GM18873 (cell line): ENCODE data around the gene TBCE.

Experiments used
- ATAC-seq: cut with Tn5 transposase; IDR thresholded peaks from one replicate; pipeline ENCODE4 v1.9.1; 2021; ENCODE audit warnings: mild to moderate bottlenecking, moderate library complexity, moderate number of reproducible peaks; ENCODE audit not compliant: unreplicated experiment, low FRiP score

The TBCE gene

GRCh38 chr1:235367000-235367908 lies at the start of gene TBCE:
Gene TBCE (plus strand): TSS chr1:235367427. CDS start chr1:235380050, 12,623 bp downstream.
- ATAC-seq = peak; percentile 99

- no peak for ATAC-seq
Measured at GRCh38 chr1:235319255-235319654, 48.0 kb upstream of the TBCE start.

GRCh38 chr1:235320521-235321179 lies 46.6 kb upstream of the TBCE start:
- ATAC-seq = no peak

- ATAC-seq = no peak
Measured at GRCh38 chr1:235324296-235324695, 42.9 kb upstream of the TBCE start.

DNA sequence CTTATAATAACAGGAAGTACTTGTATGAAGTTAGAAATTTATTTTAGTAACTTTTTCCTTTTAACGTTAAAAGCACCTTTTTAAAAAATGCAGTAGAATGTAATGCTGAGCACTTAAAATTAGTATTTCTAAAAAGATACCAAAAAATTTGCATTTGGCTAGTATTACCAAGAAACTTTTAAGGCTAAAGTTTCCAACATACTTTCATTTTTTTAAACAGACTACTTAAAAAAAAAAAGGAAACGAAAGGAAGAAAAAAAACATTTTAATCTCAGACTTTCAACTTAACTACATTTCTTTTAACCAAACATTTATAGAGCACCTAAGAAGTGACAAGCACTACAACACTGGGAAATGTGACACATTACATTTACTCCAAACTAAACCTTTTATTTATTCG lies 42.1 kb upstream of the TBCE start:
- ATAC-seq = no peak

- ATAC-seq = no peak
Measured at GRCh38 chr1:235325854-235326253, 41.4 kb upstream of the TBCE start.

GRCh38 chr1:235326719-235327558 lies 40.3 kb upstream of the TBCE start:
- no peak for ATAC-seq

GRCh38 chr1:235327559-235328270 lies 39.5 kb upstream of the TBCE start, which contains the start of gene ARID4B:
Gene ARID4B (minus strand): TSS chr1:235328179. CDS start chr1:235326919, 1,260 bp downstream.
- ATAC-seq = peak; percentile 12

DNA sequence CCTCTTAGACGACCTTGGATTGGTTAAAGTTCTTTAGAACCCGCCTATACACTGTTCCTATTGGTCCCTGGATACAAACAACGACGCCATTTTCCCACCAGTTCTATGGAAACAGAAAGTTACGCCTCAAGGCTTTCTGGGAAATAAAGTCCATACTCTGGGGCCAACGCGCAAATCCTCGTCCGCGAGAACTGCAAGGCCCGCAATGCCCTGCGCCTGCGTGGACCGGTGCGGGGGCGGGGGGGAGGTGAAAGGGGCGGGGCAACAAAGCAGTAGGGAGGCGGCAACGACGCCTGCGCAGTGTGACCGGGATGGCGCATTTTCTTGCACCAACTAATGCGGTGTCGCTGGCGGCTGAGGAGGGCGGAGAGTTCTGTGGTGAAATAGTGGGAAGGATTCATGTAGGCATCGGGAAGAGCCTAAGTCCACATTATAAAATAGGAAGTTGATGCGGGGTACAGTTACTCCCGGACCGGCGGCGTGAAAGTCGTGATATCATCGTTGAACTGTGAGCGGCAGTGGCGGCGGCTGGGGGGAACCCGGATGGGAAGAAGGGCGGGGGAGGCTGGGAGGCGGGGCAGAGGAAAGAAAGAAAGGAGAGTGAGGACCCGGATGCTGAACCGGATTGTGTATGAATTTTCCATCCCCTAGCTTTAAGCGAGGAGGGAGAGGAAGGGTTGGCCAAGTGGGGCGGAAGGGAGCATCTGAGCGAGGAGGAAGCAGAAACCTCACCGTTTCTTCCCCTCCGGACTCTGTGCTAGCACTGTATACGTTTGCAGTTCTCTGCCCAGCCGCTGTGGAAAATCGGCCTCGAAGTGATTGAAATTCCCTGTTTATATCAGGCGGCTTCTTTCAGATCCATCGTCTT lies 38.7 kb upstream of the TBCE start, which contains the start of gene GGPS1:
Gene GGPS1 (plus strand): TSS at position 300 of the 868 bp plus-strand sequence. CDS start 6,695 bp downstream, outside the sequence.
- peak; percentile 66 for ATAC-seq

DNA sequence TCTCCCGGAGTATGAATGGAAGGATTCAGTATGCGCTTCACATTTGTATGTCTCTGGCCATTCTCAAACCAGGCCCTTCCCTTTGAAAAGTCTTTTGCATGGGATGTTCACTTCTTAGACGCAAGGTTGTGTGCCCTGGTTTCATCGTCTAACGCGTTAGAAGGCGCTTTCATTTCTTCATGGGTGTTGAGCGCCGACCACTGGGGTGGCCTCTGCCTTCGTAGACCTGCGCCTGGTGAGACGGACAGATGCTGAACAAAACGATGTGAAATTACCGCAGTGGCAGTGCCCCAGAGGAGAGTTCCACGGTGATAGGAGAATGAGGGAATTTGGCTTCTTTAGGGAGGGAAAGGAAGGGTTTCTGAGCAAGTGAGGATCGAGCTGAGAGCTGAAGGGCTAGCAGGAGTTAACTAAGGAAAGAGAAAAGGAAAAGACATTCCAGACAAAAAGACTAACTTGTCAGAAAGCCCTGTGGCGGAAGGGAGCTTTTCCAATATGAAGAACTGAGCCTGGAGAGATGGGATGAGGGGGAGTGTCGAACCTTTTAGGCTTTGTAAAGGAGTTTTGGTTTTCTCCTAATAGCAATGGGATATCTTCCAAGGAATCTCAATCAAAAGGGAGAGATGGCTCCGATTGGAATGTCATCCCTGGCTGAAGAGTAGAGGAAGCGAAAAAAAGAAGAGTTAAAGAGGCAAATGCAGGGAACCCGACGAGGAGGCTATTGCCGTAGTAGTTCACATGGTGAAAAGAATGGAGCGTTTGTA lies 37.9 kb upstream of the TBCE start:
- no peak for ATAC-seq

DNA sequence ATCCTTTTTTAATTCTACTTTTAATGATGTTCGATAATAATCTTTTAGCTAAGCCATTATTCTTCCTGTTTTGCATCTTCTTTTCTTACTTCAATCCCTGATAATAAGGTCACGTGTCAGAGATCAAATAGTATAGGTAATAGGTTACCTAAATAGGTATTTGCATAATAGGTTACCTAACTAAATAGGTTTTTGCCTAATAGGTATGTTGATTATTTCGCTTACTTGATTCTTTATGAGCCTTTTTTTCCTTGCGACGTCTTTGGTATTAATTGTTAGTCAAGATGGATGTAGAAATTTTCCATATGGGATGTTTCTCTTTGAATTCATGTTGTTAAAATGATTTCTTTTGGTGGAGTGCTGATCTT lies 36.3 kb upstream of the TBCE start:
- no peak for ATAC-seq

DNA sequence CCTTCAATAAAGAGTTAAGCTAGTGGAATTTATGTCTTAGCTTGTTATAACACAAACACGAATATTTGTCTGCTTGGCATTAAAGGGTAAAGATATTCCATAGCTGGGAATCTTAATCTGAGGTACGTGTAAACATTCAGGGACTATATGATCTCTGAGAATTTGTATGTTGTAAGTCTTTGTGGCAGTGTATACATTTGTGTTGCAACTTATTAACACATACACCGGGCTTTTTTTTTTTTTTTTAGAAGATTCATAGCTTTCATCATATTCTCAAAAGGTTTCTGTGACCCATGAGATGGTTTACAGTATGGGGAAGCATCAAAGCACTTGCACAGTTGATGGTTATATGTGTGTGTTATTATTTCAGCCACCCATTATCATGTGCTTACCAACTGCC lies 35.8 kb upstream of the TBCE start:
- no peak for ATAC-seq

DNA sequence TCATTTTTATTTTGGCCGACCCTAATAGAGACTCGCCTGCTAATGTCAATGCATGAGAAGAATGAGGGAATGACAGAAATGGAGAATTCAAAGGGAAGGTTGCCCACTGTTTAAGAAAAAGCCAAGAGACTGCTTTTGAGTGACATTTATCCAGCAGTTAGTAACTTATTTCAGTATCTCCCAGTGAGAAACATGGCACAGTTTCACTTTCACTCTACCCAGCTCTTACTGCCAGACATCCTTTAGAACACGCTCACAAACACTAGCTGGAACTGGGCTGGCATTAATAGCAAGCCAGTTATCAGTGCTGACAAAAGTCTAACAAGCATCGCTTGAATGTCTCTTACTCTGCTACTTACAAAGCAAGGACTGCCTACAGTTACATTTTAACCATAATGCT lies 30.3 kb upstream of the TBCE start:
- no peak for ATAC-seq

DNA sequence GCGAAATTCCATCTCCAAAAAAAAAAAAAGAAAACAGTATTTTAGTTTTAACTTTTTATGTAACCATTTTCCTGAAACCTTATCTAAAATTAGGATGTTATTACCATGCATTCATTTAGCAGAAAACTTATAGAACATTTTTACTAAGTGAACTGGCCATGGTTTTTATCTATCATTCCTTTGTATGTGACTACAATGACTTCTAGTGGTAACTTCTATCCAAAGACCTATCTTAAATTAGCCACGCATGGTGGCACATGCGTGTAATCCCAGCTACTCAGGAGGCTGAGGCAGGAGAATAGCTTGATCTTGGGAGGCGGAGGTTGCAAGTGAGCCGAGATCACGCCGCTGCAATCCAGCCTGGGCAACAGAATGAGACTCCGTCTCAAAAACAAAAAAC lies 27.5 kb upstream of the TBCE start:
- no peak for ATAC-seq

DNA sequence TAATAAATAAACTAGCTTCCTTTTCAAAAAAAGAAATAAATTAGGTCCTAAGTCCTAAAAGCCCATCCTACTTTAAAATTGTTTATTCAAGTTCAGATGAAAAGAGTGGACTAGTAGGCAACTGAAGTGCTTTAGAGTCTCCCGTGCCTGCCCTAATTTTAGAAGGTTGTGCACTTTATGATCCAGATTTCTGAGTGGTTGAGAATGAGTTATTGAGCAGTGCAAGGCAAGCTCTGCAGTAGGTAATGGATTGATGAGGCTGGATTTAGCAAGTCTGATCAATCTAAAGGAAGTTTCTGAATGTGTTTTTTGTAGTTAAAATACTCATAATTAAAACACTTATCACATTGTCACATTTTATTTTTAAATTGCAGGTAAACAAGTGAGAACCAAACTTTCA lies 25.9 kb upstream of the TBCE start:
- ATAC-seq = no peak

GRCh38 chr1:235342039-235342438 lies 25.2 kb upstream of the TBCE start:
- ATAC-seq = no peak

DNA sequence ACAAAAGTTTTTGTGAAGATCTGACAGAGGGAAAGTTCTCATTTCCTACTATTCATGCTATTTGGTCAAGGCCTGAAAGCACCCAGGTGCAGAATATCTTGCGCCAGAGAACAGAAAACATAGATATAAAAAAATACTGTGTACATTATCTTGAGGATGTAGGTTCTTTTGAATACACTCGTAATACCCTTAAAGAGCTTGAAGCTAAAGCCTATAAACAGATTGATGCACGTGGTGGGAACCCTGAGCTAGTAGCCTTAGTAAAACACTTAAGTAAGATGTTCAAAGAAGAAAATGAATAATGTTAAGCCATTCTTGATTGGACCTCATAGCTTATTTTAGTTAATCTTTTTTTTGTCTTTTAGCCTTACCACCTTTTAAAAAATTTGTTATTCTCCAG lies 24.8 kb upstream of the TBCE start:
- ATAC-seq = no peak

DNA sequence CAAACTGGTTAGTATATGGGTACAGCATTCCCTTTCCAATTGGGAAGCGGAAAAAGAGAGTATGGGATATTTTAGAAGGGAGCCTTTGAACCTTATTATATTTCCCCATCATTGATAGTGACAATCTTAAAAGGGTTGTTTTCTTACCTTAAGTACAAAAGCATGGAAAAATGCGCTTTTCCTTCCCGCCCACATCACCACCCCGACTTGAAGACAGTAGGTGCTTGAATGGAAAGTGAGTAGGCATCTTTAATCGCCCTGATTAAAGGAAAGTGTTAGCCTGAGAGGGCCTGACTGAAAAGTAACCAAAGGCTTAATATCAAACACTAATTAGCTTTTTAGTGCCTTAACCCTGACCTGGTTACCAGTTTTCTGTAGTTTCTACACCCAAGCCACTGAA lies 23.5 kb upstream of the TBCE start:
- ATAC-seq = no peak
